ENCODE measurements around the gene RPS13.
A peak's percentile ranks its signal among the peaks of the same experiment; 100 is the strongest.

RPS13 gene

DNA sequence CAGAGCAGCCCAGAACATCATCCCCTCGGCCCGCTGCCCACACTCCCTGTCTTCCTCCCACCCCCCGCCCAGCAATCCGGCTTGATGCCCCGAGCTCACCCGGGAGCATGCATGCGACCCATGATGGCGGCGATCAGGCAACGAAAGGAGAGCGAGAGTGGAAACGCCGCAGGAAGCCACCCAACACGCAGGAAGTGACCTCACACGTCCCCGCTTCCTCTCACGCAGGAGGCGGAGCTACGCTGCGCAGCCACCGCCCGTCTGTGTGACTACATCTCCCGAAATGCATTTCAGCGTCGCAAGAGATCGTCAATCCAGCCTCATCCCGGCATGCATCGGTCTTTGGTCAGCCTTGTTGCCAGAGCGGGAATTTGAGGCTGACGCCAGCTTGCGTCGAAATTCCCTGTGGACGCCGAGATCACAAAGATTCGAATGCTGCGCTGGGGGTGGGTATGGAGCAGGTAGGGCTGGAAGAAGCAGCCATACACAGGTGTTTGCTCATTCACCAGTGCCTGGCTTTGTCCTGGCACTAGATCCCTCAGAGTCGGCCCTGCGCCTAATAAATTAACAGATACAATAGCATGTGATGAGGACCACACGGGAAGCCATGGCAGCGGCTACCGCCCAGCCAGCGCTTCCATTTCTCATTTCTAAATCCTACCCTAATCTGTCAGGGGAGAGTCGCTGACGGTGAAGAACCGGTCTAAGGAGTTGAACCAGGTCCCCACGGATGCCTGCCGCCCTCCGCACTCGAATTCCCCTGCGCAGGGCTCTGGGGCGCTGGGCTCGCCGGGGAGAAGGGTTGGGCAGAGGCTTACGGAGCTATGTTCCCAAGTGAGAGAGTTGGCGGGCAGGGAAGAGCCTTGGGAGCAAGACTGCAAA is at the start of gene RPS13 (continued):
- TF ChIP-seq, protein P1, sequence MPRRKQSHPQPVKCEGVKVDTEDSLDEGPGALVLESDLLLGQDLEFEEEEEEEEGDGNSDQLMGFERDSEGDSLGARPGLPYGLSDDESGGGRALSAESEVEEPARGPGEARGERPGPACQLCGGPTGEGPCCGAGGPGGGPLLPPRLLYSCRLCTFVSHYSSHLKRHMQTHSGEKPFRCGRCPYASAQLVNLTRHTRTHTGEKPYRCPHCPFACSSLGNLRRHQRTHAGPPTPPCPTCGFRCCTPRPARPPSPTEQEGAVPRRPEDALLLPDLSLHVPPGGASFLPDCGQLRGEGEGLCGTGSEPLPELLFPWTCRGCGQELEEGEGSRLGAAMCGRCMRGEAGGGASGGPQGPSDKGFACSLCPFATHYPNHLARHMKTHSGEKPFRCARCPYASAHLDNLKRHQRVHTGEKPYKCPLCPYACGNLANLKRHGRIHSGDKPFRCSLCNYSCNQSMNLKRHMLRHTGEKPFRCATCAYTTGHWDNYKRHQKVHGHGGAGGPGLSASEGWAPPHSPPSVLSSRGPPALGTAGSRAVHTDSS (tag by site-specific recombination; IDR thresholded peaks at IDR 0.05), result no peak
- no peak for TF ChIP-seq ZNF555 (tag by site-specific recombination; conservative IDR thresholded peaks at IDR 0.05)
- peak; percentile 99 for TF ChIP-seq ZBTB17 (tag by site-specific recombination; IDR thresholded peaks at IDR 0.05)
- TF ChIP-seq, protein P2, sequence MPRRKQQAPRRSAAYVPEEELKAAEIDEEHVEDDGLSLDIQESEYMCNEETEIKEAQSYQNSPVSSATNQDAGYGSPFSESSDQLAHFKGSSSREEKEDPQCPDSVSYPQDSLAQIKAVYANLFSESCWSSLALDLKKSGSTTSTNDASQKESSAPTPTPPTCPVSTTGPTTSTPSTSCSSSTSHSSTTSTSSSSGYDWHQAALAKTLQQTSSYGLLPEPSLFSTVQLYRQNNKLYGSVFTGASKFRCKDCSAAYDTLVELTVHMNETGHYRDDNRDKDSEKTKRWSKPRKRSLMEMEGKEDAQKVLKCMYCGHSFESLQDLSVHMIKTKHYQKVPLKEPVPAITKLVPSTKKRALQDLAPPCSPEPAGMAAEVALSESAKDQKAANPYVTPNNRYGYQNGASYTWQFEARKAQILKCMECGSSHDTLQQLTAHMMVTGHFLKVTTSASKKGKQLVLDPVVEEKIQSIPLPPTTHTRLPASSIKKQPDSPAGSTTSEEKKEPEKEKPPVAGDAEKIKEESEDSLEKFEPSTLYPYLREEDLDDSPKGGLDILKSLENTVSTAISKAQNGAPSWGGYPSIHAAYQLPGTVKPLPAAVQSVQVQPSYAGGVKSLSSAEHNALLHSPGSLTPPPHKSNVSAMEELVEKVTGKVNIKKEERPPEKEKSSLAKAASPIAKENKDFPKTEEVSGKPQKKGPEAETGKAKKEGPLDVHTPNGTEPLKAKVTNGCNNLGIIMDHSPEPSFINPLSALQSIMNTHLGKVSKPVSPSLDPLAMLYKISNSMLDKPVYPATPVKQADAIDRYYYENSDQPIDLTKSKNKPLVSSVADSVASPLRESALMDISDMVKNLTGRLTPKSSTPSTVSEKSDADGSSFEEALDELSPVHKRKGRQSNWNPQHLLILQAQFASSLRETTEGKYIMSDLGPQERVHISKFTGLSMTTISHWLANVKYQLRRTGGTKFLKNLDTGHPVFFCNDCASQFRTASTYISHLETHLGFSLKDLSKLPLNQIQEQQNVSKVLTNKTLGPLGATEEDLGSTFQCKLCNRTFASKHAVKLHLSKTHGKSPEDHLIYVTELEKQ (tag by site-specific recombination; IDR thresholded peaks at IDR 0.05; ENCODE audit: borderline replicate concordance), result no peak
- TF ChIP-seq EGR2 (tag by site-specific recombination; IDR thresholded peaks at IDR 0.05; ENCODE audit: low read depth), result peak; percentile 49; the same call in 1 of the 2 replicates
- TF ChIP-seq ZNF529 (tag by site-specific recombination; IDR thresholded peaks at IDR 0.05; ENCODE audit: insufficient replicate concordance), result no peak
- TF ChIP-seq ZNF837 (tag by site-specific recombination; IDR thresholded peaks at IDR 0.05), result no peak
- TF ChIP-seq PRDM1 (tag by site-specific recombination; IDR thresholded peaks at IDR 0.05), result peak; percentile 93
- no peak for TF ChIP-seq ZNF23 (tag by site-specific recombination; IDR thresholded peaks at IDR 0.05; ENCODE audit: borderline replicate concordance)
- no peak for TF ChIP-seq ZNF211 (tag by site-specific recombination; IDR thresholded peaks at IDR 0.05; ENCODE audit: low read depth)
- TF ChIP-seq ZNF48 (tag by site-specific recombination; IDR thresholded peaks at IDR 0.05), result no peak
- TF ChIP-seq, protein P3, sequence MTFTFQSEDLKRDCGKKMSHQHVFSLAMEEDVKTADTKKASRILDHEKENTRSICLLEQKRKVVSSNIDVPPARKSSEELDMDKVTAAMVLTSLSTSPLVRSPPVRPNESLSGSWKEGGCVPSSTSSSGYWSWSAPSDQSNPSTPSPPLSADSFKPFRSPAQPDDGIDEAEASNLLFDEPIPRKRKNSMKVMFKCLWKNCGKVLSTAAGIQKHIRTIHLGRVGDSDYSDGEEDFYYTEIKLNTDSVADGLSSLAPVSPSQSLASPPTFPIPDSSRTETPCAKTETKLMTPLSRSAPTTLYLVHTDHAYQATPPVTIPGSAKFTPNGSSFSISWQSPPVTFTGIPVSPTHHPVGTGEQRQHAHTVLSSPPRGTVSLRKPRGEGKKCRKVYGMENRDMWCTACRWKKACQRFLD (tag by site-specific recombination; IDR thresholded peaks at IDR 0.05), result no peak
- 0 out of 2 replicates have a peak, but pooled peaks have one; percentile 3 for TF ChIP-seq OVOL3 (tag by site-specific recombination; IDR thresholded peaks at IDR 0.05)
- TF ChIP-seq MZF1 (tag by site-specific recombination; IDR thresholded peaks at IDR 0.05; ENCODE audit: borderline replicate concordance), result no peak
- no peak for TF ChIP-seq ZNF416 (tag by site-specific recombination; IDR thresholded peaks at IDR 0.05)
- TF ChIP-seq REPIN1 (tag by site-specific recombination; IDR thresholded peaks at IDR 0.05; ENCODE audit: low read depth), result no peak
- no peak for TF ChIP-seq ZNF621 (tag by site-specific recombination; IDR thresholded peaks at IDR 0.05)
- TF ChIP-seq ZBTB6 (tag by site-specific recombination; IDR thresholded peaks at IDR 0.05), result no peak
- 0 out of 2 replicates have a peak, but pooled peaks have one; percentile 78 for TF ChIP-seq ZNF501 (tag by site-specific recombination; IDR thresholded peaks at IDR 0.05)
- TF ChIP-seq ZNF664 (tag by site-specific recombination; IDR thresholded peaks at IDR 0.05), result no peak
- TF ChIP-seq ZNF155 (tag by site-specific recombination; IDR thresholded peaks at IDR 0.05), result no peak
- TF ChIP-seq ZNF140 (tag by site-specific recombination; IDR thresholded peaks at IDR 0.05), result no peak
- no peak for TF ChIP-seq ZNF133 (tag by site-specific recombination; IDR thresholded peaks at IDR 0.05)
- TF ChIP-seq ZFP41 (tag by site-specific recombination; IDR thresholded peaks at IDR 0.05; ENCODE audit: borderline replicate concordance), result no peak
- no peak for TF ChIP-seq ZNF510 (tag by site-specific recombination; IDR thresholded peaks at IDR 0.05; ENCODE audit: insufficient replicate concordance)
- TF ChIP-seq SP2 (tag by site-specific recombination; IDR thresholded peaks at IDR 0.05), result peak; percentile 84
- TF ChIP-seq IKZF3 (tag by site-specific recombination; IDR thresholded peaks at IDR 0.05), result peak; percentile 66; the same call in 1 of the 2 replicates
- TF ChIP-seq GLI4 (tag by site-specific recombination; IDR thresholded peaks at IDR 0.05), result no peak
- no peak for TF ChIP-seq ZNF311 (tag by site-specific recombination; IDR thresholded peaks at IDR 0.05; ENCODE audit: borderline replicate concordance)
- no peak for TF ChIP-seq ZNF768 (tag by site-specific recombination; IDR thresholded peaks at IDR 0.05)
- TF ChIP-seq ZEB2 (tag by site-specific recombination; IDR thresholded peaks at IDR 0.05), result peak; percentile 52
- TF ChIP-seq ZNF132 (tag by site-specific recombination; IDR thresholded peaks at IDR 0.05; ENCODE audit: borderline replicate concordance), result no peak
- TF ChIP-seq SCRT1 (tag by site-specific recombination; IDR thresholded peaks at IDR 0.05; ENCODE audit: borderline replicate concordance), result no peak
- TF ChIP-seq ZNF777 (tag by site-specific recombination; IDR thresholded peaks at IDR 0.05; ENCODE audit: borderline replicate concordance), result no peak; the same call in 1 of the 2 replicates
